Testis (tissue), 2 donors: Measurements from ENCODE around the gene MN1.

Experiments
- CTCF ChIP-seq, 3 experiments: fragments of 450-650 bp in 2 of 3; fragments of 200-600 bp in 1 of 3; sonication (generic) in 1 of 3; IDR thresholded peaks; one replicate each; pipeline ENCODE4 v1.5.1; 2016 to 2019; ENCODE audit warnings: antibody characterized with exemption in 3 of 3, mild to moderate bottlenecking in 2 of 3, moderate library complexity in 1 of 3
- POLR2A ChIP-seq: fragments of 450-650 bp; IDR thresholded peaks from one replicate; pipeline ENCODE4 v1.6.1; 2017; ENCODE audit warnings: antibody characterized with exemption, mild to moderate bottlenecking, moderate library complexity

GRCh38 chr22:27795696-27796517 lies 5.6 kb downstream of the MN1 start:
- TF ChIP-seq CTCF (IDR thresholded peaks at IDR 0.05) (no peak), POLR2A (no peak)
